H7 (cell line): ENCODE data around the gene MT1H. TPM values are rescaled to one million over a fixed set of nuclear protein-coding genes. Genes with fewer than 3 reads are reported as not detected.
A peak's percentile ranks its signal among the peaks of the same experiment; 100 is the strongest.
"Not testable (repeated sequence)": the region's sequence is repeated elsewhere in the genome, so short reads cannot be mapped to it uniquely, and the experiment has no call there.

Experiments
- DNase-seq: peaks from one replicate; pipeline ENCODE4 v3.0.0; 2012
- H3K27me3 ChIP-seq: 2 replicates; pipeline ENCODE4 v1.6.0; 2011; ENCODE audit warnings: mild to moderate bottlenecking, low read length; ENCODE audit not compliant: control insufficient read depth, insufficient read depth
- H3K36me3 ChIP-seq: replicated peaks from 2 replicates; pipeline ENCODE4 v1.5.1; 2011; ENCODE audit warnings: low read length; ENCODE audit not compliant: control insufficient read depth, insufficient read depth
- H3K4me3 ChIP-seq: 2 replicates; pipeline ENCODE4 v1.5.1; 2011; ENCODE audit warnings: low read depth, mild to moderate bottlenecking, control low read depth, low read length, moderate library complexity; ENCODE audit not compliant: insufficient read depth
- total RNA-seq: library from RNA; depleted of rRNA; stranded (reverse); fragments of >200 nt; shearing (Covaris generic); gene quantifications from 2 replicates; pipeline ENCODE4 v1.2.3, GENCODE V29; 2014

MT1H gene
- total RNA-seq, 1 experiment from 2014 or later = 3.8 TPM

GRCh38 chr16:56645838-56646237 is 23.8 kb upstream of the MT1H start:
- H3K27me3 ChIP-seq = peaks cover 83% of the 10 kb centered on the region
- no peak for DNase-seq
- no peak overlapping the region for H3K4me3 ChIP-seq
- no peaks in the 10 kb centered on the region for H3K36me3 ChIP-seq

- H3K4me3 ChIP-seq = peak overlapping the region; percentile 7; the same call in 1 of the 2 replicates
- H3K36me3 ChIP-seq = no peaks in the 10 kb centered on the region
- peak; percentile 82 for DNase-seq
- H3K27me3 ChIP-seq = peaks cover 74% of the 10 kb centered on the region
These were observed 21.8 kb upstream of the MT1H start for GRCh38 chr16:56647641-56648431.

- no peak for DNase-seq
- peaks cover 62% of the 10 kb centered on the region for H3K27me3 ChIP-seq
- H3K4me3 ChIP-seq = no peak overlapping the region
- H3K36me3 ChIP-seq = no peaks in the 10 kb centered on the region
These were observed 20.3 kb upstream of the MT1H start for GRCh38 chr16:56649271-56649670.

GRCh38 chr16:56649820-56650219 is 19.8 kb upstream of the MT1H start:
- Histone ChIP-seq H3K36me3 (no peaks in the 10 kb centered on the region), H3K27me3 (peaks cover 57% of the 10 kb centered on the region), H3K4me3 (no peak overlapping the region)
- DNase-seq = no peak

GRCh38 chr16:56651586-56651985 is 18.0 kb upstream of the MT1H start, which contains the start of gene MT1B:
TSS of gene MT1B (plus strand) at chr16:56651886. CDS start at chr16:56651954, 68 bp downstream.
- DNase-seq = no peak
- H3K27me3 ChIP-seq = peaks cover 43% of the 10 kb centered on the region
- H3K36me3 ChIP-seq = no peaks in the 10 kb centered on the region
- no peak within 1 kb of the TSS for H3K4me3 ChIP-seq

GRCh38 chr16:56652600-56652999 is 17.0 kb upstream of the MT1H start:
- Histone ChIP-seq H3K27me3 (peaks cover 35% of the 10 kb centered on the region), H3K4me3 (no peak overlapping the region), H3K36me3 (no peaks in the 10 kb centered on the region)
- no peak for DNase-seq

- Histone ChIP-seq H3K27me3 (peaks cover 34% of the 10 kb centered on the region), H3K4me3 (no peak overlapping the region), H3K36me3 (no peaks in the 10 kb centered on the region)
- DNase-seq = no peak
These were observed 16.4 kb upstream of the MT1H start for GRCh38 chr16:56653218-56653617.

- Histone ChIP-seq H3K27me3 (peaks cover 57% of the 10 kb centered on the region), H3K4me3 (peak within 1 kb of the TSS; percentile 66), H3K36me3 (no peaks in the 10 kb centered on the region)
- DNase-seq = peak; percentile 96
These were observed 11.9 kb upstream of the MT1H start, which contains the start of gene MT1F for GRCh38 chr16:56657555-56658326. TSS of gene MT1F (plus strand) at chr16:56657959. CDS start at chr16:56658059, 100 bp downstream.

GRCh38 chr16:56658327-56658875 is 11.2 kb upstream of the MT1H start:
- Histone ChIP-seq H3K4me3 (peak overlapping the region; percentile 66), H3K36me3 (no peaks in the 10 kb centered on the region), H3K27me3 (peaks cover 60% of the 10 kb centered on the region)
- peak; percentile 47 for DNase-seq

GRCh38 chr16:56662357-56663354 is 7.0 kb upstream of the MT1H start:
- H3K4me3 ChIP-seq = peak overlapping the region; percentile 48
- peak; percentile 68 for DNase-seq
- H3K27me3 ChIP-seq = peaks cover 97% of the 10 kb centered on the region
- no peaks in the 10 kb centered on the region for H3K36me3 ChIP-seq

- Histone ChIP-seq H3K27me3 (peaks cover 98% of the 10 kb centered on the region), H3K4me3 (no peak overlapping the region), H3K36me3 (no peaks in the 10 kb centered on the region)
- DNase-seq = no peak
These were observed 5.1 kb upstream of the MT1H start for GRCh38 chr16:56664506-56664905.

- not testable (repeated sequence) for H3K4me3 ChIP-seq, DNase-seq, H3K36me3 ChIP-seq
- peaks cover 98% of the 10 kb centered on the region for H3K27me3 ChIP-seq
These were observed 4.0 kb upstream of the MT1H start for GRCh38 chr16:56665286-56666261.
